H1 (cell line): ENCODE measurements around the gene DYRK1A. TPM values are rescaled to one million over a fixed set of nuclear protein-coding genes. Genes with fewer than 3 reads are reported as not detected.

Experiments used
- ATF3 ChIP-seq: IDR thresholded peaks from 2 replicates; pipeline ENCODE4 v1.6.1; 2011; ENCODE audit warnings: low read depth, mild to moderate bottlenecking, low read length; ENCODE audit not compliant: insufficient read depth
- BCL11A ChIP-seq, 2 experiments: IDR thresholded peaks; one replicate each; pipeline ENCODE4 v1.6.1; 2011; ENCODE audit warnings: low read depth in 2 of 2, low read length in 2 of 2, mild to moderate bottlenecking in 2 of 2
- CHD1 ChIP-seq: IDR thresholded peaks from 2 replicates; pipeline ENCODE4 v1.6.1; 2012; ENCODE audit warnings: low read depth, low read length, improper control_type of control experiment
- CHD2 ChIP-seq: IDR thresholded peaks from 2 replicates; pipeline ENCODE4 v1.6.1; 2012; ENCODE audit warnings: low read length, improper control_type of control experiment
- CREB1 ChIP-seq: IDR thresholded peaks from 2 replicates; pipeline ENCODE4 v1.6.1; 2012; ENCODE audit warnings: inconsistent platforms
- CTBP2 ChIP-seq: IDR thresholded peaks from 2 replicates; pipeline ENCODE4 v1.7.0; 2011; ENCODE audit warnings: borderline replicate concordance, mild to moderate bottlenecking, moderate library complexity, mixed read lengths, low read length; ENCODE audit not compliant: insufficient read depth, insufficient read length
- CTCF ChIP-seq, 3 experiments: IDR thresholded peaks; 1 replicate in 2 of 3; 2 replicates in 1 of 3; pipeline versions ENCODE4 v1.5.1 to v1.6.1; 2011; ENCODE audit warnings: low read length in 3 of 3, mild to moderate bottlenecking in 3 of 3, inconsistent platforms in 2 of 3, low read depth in 1 of 3, moderate library complexity in 1 of 3; ENCODE audit not compliant: insufficient read depth in 1 of 3; ENCODE audit errors: control extremely low read depth in 1 of 3
- EGR1 ChIP-seq: IDR thresholded peaks from 2 replicates; pipeline ENCODE4 v1.6.1; 2011; ENCODE audit warnings: low read depth, low read length, borderline replicate concordance
- HDAC6 ChIP-seq: IDR thresholded peaks from one replicate; pipeline ENCODE4 v1.7.1; 2012; ENCODE audit warnings: low read depth, mild to moderate bottlenecking, inconsistent platforms, low read length, moderate library complexity
- JUN ChIP-seq: IDR thresholded peaks from 2 replicates; pipeline ENCODE4 v1.6.1; 2011; ENCODE audit warnings: low read depth, mild to moderate bottlenecking, improper control_type of control experiment, low read length
- JUND ChIP-seq: IDR thresholded peaks from 2 replicates; pipeline ENCODE4 v1.6.1; 2011; ENCODE audit warnings: mild to moderate bottlenecking, improper control_type of control experiment, low read length
- KDM1A ChIP-seq: fragments of 200-600, 300-600 bp; sonication (generic); IDR thresholded peaks from 2 replicates; pipeline ENCODE4 v1.7.1; 2016; ENCODE audit warnings: mild to moderate bottlenecking, low read length, borderline replicate concordance
- KDM5A ChIP-seq: fragments of 200-600 bp; IDR thresholded peaks from 2 replicates; pipeline ENCODE4 v1.7.1; 2012; ENCODE audit warnings: mild to moderate bottlenecking, low read length, inconsistent platforms, mixed read lengths
- NANOG ChIP-seq: IDR thresholded peaks from 2 replicates; pipeline ENCODE4 v1.6.1; 2011; ENCODE audit warnings: low read length, low read depth, mild to moderate bottlenecking, inconsistent platforms; ENCODE audit not compliant: insufficient read depth, poor library complexity, severe bottlenecking
- NRF1 ChIP-seq: IDR thresholded peaks from 2 replicates; pipeline ENCODE4 v1.6.1; 2011; ENCODE audit warnings: mild to moderate bottlenecking, low read depth, low read length, improper control_type of control experiment
- POU5F1 ChIP-seq: IDR thresholded peaks from 2 replicates; pipeline ENCODE4 v1.6.1; 2011; ENCODE audit warnings: low read depth, mild to moderate bottlenecking, low read length, moderate library complexity
- SIRT6 ChIP-seq: IDR thresholded peaks from one replicate; pipeline ENCODE4 v1.7.1; 2012; ENCODE audit warnings: low read length, inconsistent platforms
- SP4 ChIP-seq: IDR thresholded peaks from 2 replicates; pipeline ENCODE4 v1.6.1; 2012; ENCODE audit warnings: low read length, inconsistent platforms
- SRF ChIP-seq: IDR thresholded peaks from 2 replicates; pipeline ENCODE4 v1.6.1; 2011; ENCODE audit warnings: mild to moderate bottlenecking, low read depth, low read length, moderate library complexity
- SUZ12 ChIP-seq: fragments of 200-600 bp; sonication (generic); IDR thresholded peaks from 2 replicates; pipeline ENCODE4 v1.6.1; 2012; ENCODE audit warnings: mild to moderate bottlenecking, inconsistent platforms, low read length, moderate library complexity, mixed read lengths
- TEAD4 ChIP-seq: IDR thresholded peaks from 2 replicates; pipeline ENCODE4 v1.6.1; 2012; ENCODE audit warnings: low read depth, low read length, inconsistent platforms, mixed read lengths
- polyA plus RNA-seq, 7 experiments: library from polyadenylated mRNA; depleted of rRNA in 3 of 7; stranded (reverse) in 5 of 7; unstranded in 2 of 7; fragments of >200 nt in 5 of 7; fragments of 200-250 nt in 2 of 7; gene quantifications; 1 replicate in 5 of 7; 2 replicates in 1 of 7; 4 replicates in 1 of 7; pipeline versions ENCODE4 v1.2.1 to v1.2.3, GENCODE V29; 2011 to 2013; ENCODE audit warnings: missing spikeins in 2 of 7, mixed read lengths in 2 of 7
- total RNA-seq: library from RNA; stranded (reverse); fragmentation: NEBNext Ultra II Directional; extraction: Animal tissue kit (Norgen Biotek cat#: 25700); gene quantifications from 2 replicates; pipeline ENCODE4 v1.2.1, GENCODE V29; 2021
- TF ChIP-seq, protein P1 (sequence below): IDR thresholded peaks from 2 replicates; pipeline ENCODE4 v1.6.1; 2012; ENCODE audit warnings: inconsistent platforms

DYRK1A gene
- total and polyA plus RNA-seq, 2 of the 8 experiments (the other 6 are each of a cell fraction or from before 2014, with no cell fraction given) = 61.1 to 62.2 TPM

GRCh38 chr21:37365517-37366481, 774 bp upstream of the DYRK1A start (continued):
- no peak for TF ChIP-seq CTCF (IDR thresholded peaks at IDR 0.05; ENCODE audit: control extremely low read depth in 1 of 3, insufficient read depth in 1 of 3, low read depth in 1 of 3, low read length in 3 of 3)
- TF ChIP-seq SP4 = no peak
- no peak for TF ChIP-seq SIRT6
- TF ChIP-seq ATF3 = no peak
- TF ChIP-seq SUZ12 = no peak
- TF ChIP-seq TEAD4 = peak; percentile 88
- no peak for TF ChIP-seq JUND
- TF ChIP-seq JUN = no peak
- TF ChIP-seq NANOG = no peak
- no peak for TF ChIP-seq POU5F1
- no peak for TF ChIP-seq SRF
- TF ChIP-seq CREB1 = no peak
- TF ChIP-seq HDAC6 = no peak
- TF ChIP-seq NRF1 = no peak
- TF ChIP-seq BCL11A (IDR thresholded peaks at IDR 0.05; ENCODE audit: low read depth in 2 of 2, low read length in 2 of 2) = no peak
- TF ChIP-seq EGR1 = no peak
- TF ChIP-seq, protein P1, sequence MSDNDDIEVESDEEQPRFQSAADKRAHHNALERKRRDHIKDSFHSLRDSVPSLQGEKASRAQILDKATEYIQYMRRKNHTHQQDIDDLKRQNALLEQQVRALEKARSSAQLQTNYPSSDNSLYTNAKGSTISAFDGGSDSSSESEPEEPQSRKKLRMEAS = no peak
- no peak for TF ChIP-seq CHD1
- TF ChIP-seq CHD2 = peak; percentile 31; the same call in 1 of the 2 replicates
- no peak for TF ChIP-seq KDM5A
- TF ChIP-seq CTBP2 = no peak
- TF ChIP-seq KDM1A = no peak
